GM18507 (cell line): Measurements from ENCODE around the gene PODNL1.
"Not testable (repeated sequence)": the region's sequence is repeated elsewhere in the genome, so short reads cannot be mapped to it uniquely, and the experiment has no call there.

Experiments used
- DNase-seq: peaks from one replicate; pipeline ENCODE4 v3.0.0; 2011; ENCODE audit warnings: low read depth; ENCODE audit not compliant: insufficient read length; ENCODE audit errors: extremely low spot score
- FAIRE-seq: peaks from 2 replicates; lab custom pipeline; 2011; peaks lifted over from hg19 to GRCh38; lab: Jason Lieb, UNC

The PODNL1 gene

DNA sequence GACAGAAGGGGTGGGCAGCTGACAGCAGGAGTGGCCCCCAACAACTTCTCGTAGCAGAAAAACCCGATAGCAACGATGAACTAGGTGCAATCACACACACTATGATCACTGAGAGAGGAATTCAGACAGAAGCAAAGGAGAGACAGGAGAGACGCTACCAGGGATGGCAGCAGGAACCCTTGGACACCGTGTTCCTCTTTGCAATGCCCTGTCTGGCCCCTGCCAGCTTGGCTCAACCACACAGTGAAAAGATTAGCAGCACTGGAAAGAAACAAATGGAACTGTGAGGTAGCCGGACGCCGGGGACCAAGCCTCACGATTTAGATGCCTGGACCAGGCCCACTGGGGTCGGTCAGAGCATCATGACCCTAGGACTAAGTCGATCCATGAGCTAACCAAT is 37.7 kb upstream of the PODNL1 start:
- no peak for FAIRE-seq

DNA sequence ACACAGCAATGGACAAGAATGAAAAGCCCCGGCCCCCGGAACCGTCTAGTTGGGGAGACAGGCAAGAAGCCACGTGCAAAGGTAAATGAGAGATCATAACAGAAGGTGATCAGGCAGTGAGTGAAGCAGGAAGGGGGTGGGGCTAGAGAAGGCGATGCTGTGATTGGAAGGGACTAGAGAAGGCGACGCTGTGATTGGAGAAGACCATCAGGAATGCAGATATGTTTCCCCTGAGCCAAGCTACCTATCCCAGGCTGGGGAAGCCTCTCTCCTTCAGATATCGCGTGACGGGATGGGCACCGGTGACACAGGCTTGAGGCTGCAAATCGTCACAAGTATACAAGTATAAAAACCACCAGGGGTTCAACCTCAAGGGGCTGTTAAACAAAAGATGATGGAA is 35.9 kb upstream of the PODNL1 start:
- DNase-seq (no peak), FAIRE-seq (no peak)

More for the DNA sequence above, 37.7 kb upstream of the PODNL1 start:
- no peak for DNase-seq

DNA sequence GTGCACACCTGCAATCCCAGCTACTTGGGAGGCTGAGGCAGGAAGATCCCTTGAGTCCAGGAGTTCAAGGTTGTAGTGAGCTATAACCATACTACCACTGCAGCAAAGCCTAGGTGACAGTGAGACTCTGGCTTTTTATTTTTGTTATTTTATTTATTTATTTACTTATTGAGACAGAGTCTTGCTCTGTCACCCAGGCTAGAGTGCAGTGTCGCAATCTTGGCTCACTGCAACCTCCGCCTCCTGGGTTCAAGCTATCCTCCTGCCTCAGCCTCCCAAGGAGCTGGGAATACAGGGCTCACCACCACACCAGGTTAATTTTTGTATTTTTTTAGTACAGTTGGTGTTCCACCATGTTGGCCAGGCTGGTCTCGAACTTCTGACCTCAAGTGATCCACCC is 35.3 kb upstream of the PODNL1 start:
- DNase-seq, FAIRE-seq: not testable (repeated sequence)

DNA sequence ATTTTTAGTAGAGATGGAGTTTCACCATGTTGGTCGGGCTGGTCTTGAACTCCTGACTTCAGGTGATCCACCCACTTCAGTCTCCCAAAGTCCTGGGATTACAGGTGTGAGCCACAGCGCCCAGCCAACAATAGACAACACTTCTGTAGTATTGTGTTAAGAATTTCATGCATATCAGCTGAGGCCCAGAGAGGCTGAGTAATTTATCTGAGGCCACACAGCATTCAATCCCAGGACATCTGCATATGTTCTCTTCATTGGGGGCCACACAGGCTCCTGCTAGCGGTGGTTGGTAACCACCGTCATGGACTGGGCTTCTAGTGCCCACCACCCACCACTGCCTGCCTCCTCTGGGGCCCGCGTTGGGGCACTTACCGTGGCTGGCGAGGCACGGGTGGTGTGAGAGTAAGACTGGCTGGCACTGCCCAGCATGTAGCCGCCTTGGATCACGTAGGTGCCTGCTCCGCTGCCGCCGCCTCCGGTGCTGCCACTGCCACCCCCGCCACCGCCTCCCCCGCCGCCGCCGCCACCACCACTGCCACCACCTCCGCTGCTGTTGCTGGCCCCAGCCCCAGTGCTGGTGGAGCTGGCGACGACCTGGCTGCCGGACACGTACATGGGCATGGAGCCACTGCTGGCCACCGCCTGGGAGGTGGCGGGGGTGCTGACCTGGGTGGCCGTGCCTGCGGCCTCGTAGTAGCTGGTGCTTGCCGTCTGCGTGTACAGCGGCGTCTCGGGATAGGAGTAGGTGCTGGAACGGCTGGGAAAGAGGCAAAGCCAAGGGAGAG is 34.3 kb upstream of the PODNL1 start:
- DNase-seq (no peak), FAIRE-seq (no peak)

DNA sequence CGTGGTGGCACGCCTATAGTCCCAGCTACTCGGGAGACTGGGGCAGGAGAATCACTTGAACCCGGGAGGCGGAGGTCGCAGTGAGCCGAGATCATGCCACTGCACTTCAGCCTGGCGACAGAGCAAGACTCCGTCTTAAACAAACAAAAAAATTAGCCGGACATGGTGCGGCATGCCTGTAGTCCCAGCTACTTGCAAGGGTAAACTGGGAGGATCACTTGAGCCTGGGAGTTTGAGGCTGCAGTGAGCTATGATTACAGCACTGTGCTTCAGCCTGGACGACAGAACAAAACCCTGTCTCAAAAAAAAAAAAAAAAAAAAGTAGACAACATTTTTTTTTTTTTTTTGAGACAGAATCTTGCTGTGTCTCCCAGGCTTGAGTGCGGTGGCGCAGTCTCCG is 33.7 kb upstream of the PODNL1 start:
- not testable (repeated sequence) for FAIRE-seq

DNA sequence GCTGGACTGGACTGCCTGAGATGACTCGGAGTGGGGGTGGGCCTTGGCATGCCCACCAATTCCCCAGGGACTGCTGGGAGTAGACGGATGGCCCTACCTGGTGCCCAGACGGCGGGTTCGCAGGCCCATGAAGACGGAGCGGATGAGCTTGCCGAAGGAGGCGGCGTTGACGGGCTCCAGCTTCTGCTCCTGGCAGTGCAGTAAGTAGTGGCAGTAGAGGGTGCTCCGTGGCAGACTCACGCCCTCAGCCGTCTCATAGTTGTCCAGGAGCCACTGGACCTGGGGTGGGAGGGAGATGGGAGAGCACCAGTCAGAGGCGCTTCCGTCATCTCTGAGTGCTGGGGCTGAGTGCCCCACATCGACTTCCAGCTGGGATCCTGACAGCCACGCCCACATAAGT is 31.7 kb upstream of the PODNL1 start:
- no peak for DNase-seq
- FAIRE-seq = no peak

More for the DNA sequence above, 33.7 kb upstream of the PODNL1 start:
- not testable (repeated sequence) for DNase-seq

DNA sequence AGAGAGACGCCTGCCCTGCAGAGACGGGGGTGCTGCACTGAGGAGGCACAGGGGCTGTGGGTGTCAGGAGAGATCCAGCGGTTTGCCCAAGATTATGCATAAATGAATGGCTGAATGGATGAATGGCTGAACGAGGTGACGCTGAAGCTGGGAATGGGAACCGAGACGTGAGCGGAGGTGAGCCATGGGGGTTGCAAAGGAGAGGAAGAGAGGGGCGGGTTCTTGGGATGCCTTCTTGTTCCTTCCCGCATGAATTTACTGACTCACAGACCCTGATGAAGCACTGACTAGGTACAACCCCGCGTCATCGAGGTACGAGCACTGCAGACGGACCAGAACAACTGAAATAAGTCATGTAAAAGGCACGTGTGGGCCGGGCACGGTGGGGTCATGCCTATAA is 30.8 kb upstream of the PODNL1 start:
- FAIRE-seq (no peak), DNase-seq (no peak)

DNA sequence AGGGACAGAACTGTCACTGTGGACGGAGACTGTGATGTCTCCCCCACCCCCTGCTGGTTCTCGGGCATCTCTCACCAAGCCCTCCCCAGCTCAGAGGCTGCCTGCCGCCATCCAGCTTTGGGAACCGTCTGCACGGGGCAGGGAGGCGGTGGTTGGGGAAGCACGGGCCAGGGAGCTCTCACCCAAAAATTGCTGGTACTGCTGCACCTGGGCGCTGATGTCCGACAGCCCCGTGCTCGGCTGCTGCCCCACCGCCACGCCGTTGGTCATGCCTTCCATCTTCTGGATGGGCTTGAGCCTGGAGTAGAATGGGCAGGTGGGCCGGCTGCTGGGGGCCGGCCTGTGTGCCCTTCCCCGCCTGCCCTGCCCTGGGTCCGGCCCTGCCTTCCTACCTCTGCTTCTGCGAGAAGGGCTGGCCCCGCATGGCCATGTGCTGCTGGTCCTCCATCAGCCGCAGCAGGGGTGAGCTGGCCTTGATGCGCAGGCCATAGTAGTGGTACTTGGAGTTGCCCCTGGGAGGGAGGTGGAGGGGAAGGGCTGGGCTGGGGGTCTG is 30.2 kb upstream of the PODNL1 start:
- no peak for DNase-seq
- FAIRE-seq = no peak

DNA sequence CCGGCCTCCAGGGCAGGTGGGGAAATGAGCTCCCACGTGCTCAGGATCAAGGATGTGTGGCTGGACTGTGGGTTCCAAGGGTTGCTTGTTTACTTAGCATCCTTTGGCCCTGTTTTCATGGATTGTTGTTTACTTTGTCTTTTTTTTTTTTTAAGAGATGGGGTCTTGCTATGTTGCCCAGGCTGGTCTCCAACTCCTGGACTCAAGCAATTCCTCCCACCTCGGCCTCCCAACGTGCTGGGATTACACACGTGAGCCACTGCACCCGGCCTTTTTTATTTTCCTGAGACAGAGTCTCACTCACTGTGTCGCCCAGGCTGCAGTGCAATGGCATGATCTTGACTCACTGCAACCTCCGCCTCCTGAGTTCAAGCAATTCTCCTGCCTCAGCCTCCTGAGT is 29.0 kb upstream of the PODNL1 start:
- not testable (repeated sequence) for DNase-seq, FAIRE-seq

DNA sequence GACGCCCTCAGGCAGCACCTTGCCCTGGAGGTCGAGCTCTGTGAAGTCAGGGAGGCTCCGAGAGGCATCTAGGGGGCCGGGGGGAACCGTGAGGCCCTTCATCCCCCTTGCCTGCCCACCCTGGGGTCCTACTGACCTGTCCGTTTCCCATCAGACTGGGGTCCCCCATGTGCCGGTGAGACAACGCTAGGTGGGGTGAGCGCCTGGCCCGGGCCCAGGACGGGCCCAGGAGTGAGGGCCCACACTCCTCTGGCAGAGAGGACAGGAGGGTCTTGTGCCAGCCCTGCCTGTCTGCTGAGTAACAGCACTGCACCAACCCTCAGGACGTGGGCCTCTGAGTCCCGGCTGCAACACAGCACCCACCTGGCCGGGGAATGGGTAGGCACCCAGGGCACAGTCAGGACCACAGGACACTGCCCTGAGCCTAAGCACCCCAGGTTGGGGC is 28.5 kb upstream of the PODNL1 start:
- no peak for DNase-seq
- FAIRE-seq = no peak

DNA sequence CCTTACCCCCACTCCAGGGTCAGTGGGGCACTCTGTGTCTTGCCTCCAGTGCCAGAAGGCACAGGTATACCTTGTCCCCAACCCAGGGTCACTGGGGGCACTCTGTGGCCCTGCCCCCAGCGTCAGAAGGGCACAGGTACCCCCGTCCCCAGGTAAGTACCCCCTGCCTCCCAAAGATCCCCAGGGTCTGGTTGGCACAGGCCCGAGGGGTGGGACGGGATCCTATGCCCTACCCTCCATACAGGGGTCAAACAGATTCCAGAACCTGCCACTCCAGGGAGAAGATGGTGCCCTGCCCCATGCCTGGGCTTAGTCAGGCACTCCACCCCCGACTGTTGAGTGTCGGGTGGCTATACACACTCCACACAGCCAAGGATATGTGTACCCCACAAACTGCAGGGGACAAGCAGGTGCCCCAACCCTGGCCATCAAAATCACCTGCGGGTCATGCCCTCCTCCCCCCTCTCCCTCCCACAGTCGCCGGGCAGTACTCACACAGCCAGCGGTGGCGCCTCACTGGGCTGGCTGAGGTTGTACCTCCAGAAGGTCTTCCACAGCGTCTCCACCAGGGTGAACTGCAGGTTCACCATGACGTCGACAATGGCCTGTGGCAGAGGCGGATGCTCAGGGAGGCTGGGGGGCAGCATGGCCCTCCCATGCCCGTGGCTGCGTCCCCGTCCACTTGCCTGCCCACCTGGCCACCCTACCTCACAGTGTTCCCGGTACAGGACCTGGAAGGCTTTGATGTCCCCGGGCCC is 27.9 kb upstream of the PODNL1 start:
- no peak for DNase-seq
- no peak for FAIRE-seq

DNA sequence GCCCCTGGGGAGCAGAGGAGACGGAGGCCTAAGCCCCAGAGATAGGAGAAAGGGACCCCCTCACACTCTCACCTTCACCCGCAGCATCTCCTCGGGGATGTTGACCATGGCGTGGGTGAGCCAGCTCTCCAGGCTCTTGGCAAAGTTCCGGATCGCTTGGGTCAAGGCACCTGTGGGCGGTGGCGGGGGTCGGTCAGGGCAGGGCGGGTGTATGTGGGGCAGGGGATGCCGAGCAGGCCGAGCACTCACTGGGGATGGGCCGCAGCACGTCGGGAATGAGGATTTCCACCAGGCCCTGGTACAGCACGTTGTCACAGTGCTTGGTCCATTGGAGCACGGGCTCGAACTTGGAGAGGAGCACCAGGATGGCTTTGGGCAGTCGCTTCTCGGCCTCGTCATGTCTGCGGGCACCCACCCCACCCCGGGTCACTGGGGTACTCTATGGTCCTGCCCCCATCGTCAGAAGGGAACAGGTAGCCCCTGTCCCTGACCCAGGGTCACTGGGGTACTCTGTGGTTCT is 27.2 kb upstream of the PODNL1 start:
- FAIRE-seq (no peak), DNase-seq (no peak)

DNA sequence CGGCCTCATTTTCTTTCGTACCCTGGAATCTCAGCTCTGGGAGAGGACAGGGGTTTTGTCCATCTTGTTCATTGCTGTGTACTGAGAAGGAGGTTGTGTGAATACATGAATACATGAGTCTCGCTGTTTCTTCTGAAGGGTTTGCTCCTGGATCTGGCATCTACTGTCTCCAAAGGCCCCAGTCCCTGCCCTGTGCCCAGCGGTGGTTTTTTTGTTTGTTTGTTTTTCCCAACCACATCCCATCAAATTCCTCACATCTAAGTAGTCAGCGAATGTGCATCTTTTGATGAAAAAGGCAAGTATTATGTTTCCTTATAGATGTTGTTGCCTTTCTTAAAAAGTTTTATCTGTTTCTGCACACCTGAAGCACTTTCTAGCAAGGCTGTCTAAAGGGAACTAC is 26.6 kb upstream of the PODNL1 start:
- FAIRE-seq (no peak), DNase-seq (no peak)

DNA sequence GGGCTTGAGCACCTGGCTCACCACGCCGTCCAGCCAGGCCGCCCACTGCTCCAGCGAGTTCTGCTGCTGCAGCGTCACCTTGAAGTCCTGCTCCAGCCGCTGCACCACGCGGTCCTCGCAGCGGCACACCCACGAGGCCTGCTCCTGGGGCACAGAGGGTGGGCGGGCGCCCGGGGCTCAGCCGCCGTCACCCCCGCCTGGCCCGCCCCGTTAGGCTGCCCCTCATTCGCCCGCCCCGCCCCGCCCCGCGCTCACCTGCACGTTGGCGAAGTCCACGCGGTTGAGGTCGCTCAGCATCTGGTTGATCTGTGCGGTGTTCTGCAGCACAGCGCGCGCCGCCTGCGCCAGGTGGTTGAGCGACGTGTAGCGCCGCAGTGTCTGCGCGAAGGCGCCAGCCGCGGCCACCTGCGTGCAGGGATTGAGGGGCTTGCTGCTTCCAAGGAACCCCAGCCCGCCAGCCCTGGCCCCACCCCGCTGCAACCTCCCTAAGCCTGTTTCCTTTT is 25.4 kb upstream of the PODNL1 start:
- FAIRE-seq = no peak
- DNase-seq = no peak

DNA sequence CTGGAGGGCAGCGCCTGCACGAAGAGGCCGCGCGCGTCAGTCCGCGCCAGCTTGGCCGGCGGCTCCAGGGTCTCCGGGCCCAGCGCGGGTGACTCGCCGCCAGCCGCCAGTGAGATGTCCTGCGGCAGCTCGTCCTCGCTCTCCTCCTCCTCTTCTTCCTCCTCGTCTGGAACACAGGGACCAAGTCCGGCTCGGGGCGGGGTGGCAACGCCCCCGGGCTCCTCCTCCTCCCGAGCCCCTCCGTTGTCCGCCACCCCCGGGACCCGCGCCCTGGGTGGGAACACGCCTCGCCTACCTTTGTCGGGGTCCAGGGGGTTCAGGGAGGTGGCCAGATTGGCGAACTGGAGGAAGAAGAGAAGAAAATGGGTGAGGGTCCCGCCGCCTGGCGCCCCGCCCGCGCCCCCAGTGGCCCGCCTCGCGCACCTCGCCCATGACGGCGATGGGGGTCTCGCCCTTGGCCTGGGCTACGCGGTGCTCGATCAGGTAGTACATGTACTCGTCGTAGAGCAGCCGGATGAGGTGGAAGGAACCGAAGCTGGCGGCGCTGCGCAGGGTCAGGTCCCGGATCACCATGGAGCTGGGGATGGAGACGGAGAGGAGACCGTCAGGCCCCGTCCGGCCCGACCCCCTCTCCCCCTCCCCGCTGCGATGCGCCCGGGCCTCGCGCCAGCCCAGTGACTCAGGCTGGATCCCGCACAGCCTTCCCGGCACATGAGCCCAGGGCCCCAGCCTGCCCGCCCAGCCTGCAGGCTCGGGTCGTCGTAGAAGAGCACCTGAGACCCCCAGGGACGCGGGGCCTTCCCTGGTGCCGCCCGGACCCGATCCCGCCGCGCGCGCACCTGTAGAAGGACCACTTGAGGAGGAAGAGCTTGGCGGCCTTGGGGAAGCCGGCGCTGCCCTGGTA is 24.7 kb upstream of the PODNL1 start:
- no peak for DNase-seq
- no peak for FAIRE-seq

DNA sequence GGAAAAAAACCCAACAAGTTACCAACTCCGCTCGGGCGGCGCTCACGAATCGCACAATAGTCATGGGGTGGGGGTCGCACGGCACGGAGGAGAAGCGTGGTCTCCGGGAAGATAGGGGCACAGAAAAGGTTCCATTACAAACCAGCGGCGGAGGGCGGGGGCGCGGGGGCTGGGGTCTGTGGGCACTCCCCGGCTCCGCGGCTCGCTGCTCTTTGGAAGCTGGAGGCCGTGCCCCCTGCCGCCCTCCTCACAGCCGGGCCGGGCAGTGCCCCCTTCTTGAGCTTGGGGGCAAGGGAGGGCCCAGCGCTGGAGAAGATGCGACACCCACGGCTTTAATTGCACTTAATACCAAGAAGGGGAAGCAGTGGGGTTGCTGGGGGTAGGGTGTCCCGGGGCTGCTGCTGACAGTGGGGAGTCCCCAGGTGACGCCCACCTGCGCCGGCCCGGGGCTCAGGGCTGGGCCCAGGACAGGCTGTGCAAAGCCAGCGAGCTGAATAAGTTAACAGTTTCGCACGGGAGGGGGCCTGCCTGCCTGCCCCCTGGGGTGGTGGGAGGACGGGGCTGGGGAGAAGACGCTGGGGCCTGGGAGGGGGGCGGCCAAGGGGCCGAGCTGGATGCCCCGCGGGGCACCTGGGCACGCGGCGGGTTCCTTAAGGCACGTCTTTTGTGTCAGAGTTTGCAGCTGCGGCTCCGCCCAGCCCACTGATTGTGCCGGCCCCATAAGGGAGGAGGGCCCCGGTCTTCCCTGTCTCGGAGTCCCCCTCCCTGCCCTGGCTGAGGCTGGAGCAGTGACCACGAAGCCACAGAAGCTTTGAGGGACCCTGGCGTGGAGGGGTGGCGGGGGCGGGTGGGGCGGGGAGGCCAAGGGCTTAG is 23.8 kb upstream of the PODNL1 start:
- DNase-seq (no peak), FAIRE-seq (no peak)

DNA sequence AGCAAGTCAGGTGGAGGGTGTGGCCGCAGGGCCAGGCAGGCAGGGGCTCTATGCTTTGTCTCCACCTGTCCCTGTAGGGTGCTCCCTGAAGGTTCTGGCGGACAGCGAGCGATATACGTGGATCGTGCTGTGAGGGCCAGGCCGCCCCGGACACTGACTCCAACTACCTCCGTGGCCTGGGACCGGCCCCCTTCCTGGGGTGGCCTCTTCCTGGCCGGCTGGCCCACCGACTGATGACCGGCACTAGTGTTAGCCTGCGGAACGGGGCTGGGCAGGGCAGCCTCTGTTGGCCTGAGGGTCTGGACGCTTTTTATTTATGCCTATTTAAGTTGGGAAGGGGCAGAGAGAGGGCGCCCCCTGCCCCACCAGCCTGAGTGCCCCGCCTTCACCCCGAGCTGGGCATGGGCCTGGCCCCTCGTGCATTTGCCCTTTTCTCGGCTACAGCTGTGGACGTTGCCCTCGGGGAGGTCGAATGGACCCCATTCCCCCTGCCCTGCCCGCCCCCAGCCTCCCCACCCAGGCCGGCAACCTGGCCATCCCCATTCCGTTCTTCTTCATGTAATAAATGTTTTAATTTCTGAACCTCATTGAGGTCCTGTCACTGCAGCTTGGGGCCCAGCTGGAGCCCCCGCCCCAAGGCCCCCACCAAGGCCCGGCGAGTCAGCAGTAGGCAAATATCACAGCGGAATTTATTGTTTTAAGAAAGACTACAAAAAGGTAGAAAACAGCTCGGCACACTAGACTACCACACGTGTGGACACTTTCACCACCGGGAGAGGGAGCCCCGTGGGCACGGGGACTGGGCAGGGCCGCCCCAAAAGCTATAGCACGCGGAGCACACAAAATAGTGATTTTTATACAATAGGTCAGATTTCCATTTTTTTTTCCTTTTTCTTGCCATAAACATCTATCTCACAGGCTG is 22.9 kb upstream of the PODNL1 start:
- DNase-seq (no peak), FAIRE-seq (no peak)
